B cell (primary cell): ENCODE results near the gene IGF1R. TPM values are rescaled to one million over a fixed set of nuclear protein-coding genes. Genes with fewer than 3 reads are reported as not detected.

Source experiments
- ATAC-seq: fragments of 200-7000 bp; cut with Tn5 transposase; one replicate; pipeline ENCODE4 v1.10.0; 2021; ENCODE audit warnings: low read depth, mild to moderate bottlenecking, moderate number of reproducible peaks, moderate library complexity
- CTCF ChIA-PET: fragments of 350-600 bp; sonication (Branson Sonifier 250); formaldehyde crosslinking; loops from one replicate; lab custom pipeline; 2021; ENCODE audit warnings: antibody characterized with exemption, inconsistent platforms; lab: Charles Lee
- POLR2A ChIA-PET: fragments of 350-600 bp; sonication (Branson Sonifier 250); formaldehyde crosslinking; loops from one replicate; lab custom pipeline; 2021; ENCODE audit warnings: antibody characterized with exemption; lab: Charles Lee
- DNase-seq: peaks from one replicate; pipeline ENCODE4 v3.0.0; 2013
- H2AFZ ChIP-seq: 2 replicates; pipeline ENCODE4 v1.6.1; 2012; ENCODE audit warnings: mild to moderate bottlenecking, low read depth, low read length; ENCODE audit not compliant: insufficient read depth, poor library complexity, severe bottlenecking
- H3K27ac ChIP-seq, 2 donors: 1 replicate in 1 of 2; 2 replicates in 1 of 2; pipeline ENCODE4 v1.5.1; 2012 to 2013; ENCODE audit warnings: low read length in 2 of 2, mild to moderate bottlenecking in 2 of 2, moderate library complexity in 1 of 2
- H3K27me3 ChIP-seq, 4 experiments: fragments of 200-600 bp in 1 of 4; sonication (generic) in 1 of 4; replicated peaks in 1 of 4; 1 replicate in 2 of 4; 2 replicates in 2 of 4; pipeline versions ENCODE4 v1.6.1 to v1.7.0; 2013 to 2016; ENCODE audit warnings: low read length in 3 of 4, mild to moderate bottlenecking in 2 of 4, mixed read lengths in 1 of 4, moderate library complexity in 1 of 4; ENCODE audit not compliant: insufficient read depth in 4 of 4, control insufficient read depth in 3 of 4; ENCODE audit errors: control extremely low read depth in 1 of 4
- H3K36me3 ChIP-seq, 2 experiments: replicated peaks in 1 of 2; 1 replicate in 1 of 2; 2 replicates in 1 of 2; pipeline versions ENCODE4 v1.6.1 to v1.7.1; 2013; ENCODE audit warnings: low read length in 1 of 2; ENCODE audit not compliant: insufficient read depth in 2 of 2, control insufficient read depth in 1 of 2; ENCODE audit errors: control extremely low read depth in 1 of 2, extremely low read depth in 1 of 2
- H3K4me1 ChIP-seq, 2 donors: fragments of 200-600 bp in 1 of 2; sonication (generic) in 1 of 2; 1 replicate in 1 of 2; 2 replicates in 1 of 2; pipeline versions ENCODE4 v1.5.1 to v1.6.1; 2013 to 2017; ENCODE audit warnings: low read length in 2 of 2; ENCODE audit not compliant: control insufficient read depth in 2 of 2, insufficient read depth in 2 of 2
- H3K4me2 ChIP-seq: replicated peaks from 2 replicates; pipeline ENCODE3; 2012; ENCODE audit warnings: mild to moderate bottlenecking, low read depth, low read length; ENCODE audit not compliant: poor library complexity, severe bottlenecking
- H3K4me3 ChIP-seq, 5 experiments: fragments of 200-600 bp in 1 of 5; sonication (generic) in 1 of 5; 1 replicate in 3 of 5; 2 replicates in 2 of 5; pipeline versions ENCODE4 v1.5.1 to v1.7.0; 2011 to 2016; ENCODE audit warnings: low read length in 4 of 5, mild to moderate bottlenecking in 4 of 5, low read depth in 2 of 5, control low read depth in 1 of 5, moderate library complexity in 1 of 5; ENCODE audit not compliant: insufficient read depth in 1 of 5; ENCODE audit errors: control extremely low read depth in 1 of 5, extremely low read depth in 1 of 5
- H3K79me2 ChIP-seq: fragments of 200-600 bp; sonication (generic); one replicate; pipeline ENCODE4 v1.6.0; 2016; ENCODE audit warnings: low read length; ENCODE audit not compliant: control insufficient read depth, insufficient read depth
- H3K9ac ChIP-seq: fragments of 200-600 bp; sonication (generic); 2 replicates; pipeline ENCODE4 v1.6.1; 2017; ENCODE audit warnings: mild to moderate bottlenecking, low read length, moderate library complexity
- H3K9me3 ChIP-seq, 3 donors: one replicate each; pipeline versions ENCODE4 v1.6.1 to v1.7.1; 2013; ENCODE audit warnings: low read length in 2 of 3; ENCODE audit not compliant: control insufficient read depth in 2 of 3, insufficient read depth in 1 of 3; ENCODE audit errors: control extremely low read depth in 1 of 3
- H4K20me1 ChIP-seq: 2 replicates; pipeline ENCODE4 v1.6.0; 2012; ENCODE audit warnings: mild to moderate bottlenecking, low read length; ENCODE audit not compliant: insufficient read depth, control insufficient read depth, poor library complexity, severe bottlenecking
- H3K27ac Mint-ChIP-seq: one replicate; pipeline ENCODE4 v1.8.0; 2021; ENCODE audit warnings: mixed read lengths
- H3K27me3 Mint-ChIP-seq: one replicate; pipeline ENCODE4 v1.8.0; 2021; ENCODE audit warnings: mixed read lengths
- H3K4me1 Mint-ChIP-seq: one replicate; pipeline ENCODE4 v1.8.0; 2021; ENCODE audit warnings: mixed read lengths
- H3K4me3 Mint-ChIP-seq: one replicate; pipeline ENCODE4 v1.8.0; 2021; ENCODE audit warnings: mixed read lengths
- H3K9me3 Mint-ChIP-seq: one replicate; pipeline ENCODE4 v1.8.0; 2022; ENCODE audit warnings: mixed read lengths; ENCODE audit not compliant: insufficient read depth
- CTCF ChIP-seq: fragments of 200-600 bp; IDR thresholded peaks from one replicate; pipeline ENCODE4 v1.8.0; 2022; ENCODE audit warnings: antibody characterized with exemption, mild to moderate bottlenecking
- EZH2 ChIP-seq: IDR thresholded peaks from 2 replicates; pipeline ENCODE4 v1.6.1; 2012; ENCODE audit warnings: borderline replicate concordance, low read depth, mild to moderate bottlenecking, moderate library complexity, low read length; ENCODE audit not compliant: insufficient read depth, poor library complexity, severe bottlenecking
- WGBS: methylation state at CpG from one replicate; pipeline ENCODE4 v1.1.5; 2013; ENCODE audit warnings: missing lambda C conversion rate; ENCODE audit not compliant: insufficient coverage; 5-methylcytosine and 5-hydroxymethylcytosine counted together
- intact Hi-C: fragments of 100-400 bp; cut with micrococcal nuclease; formaldehyde crosslinking; loops from one replicate; pipeline ENCODE4 v1.10.0; 2022
- polyA plus RNA-seq: library from polyadenylated mRNA; depleted of rRNA; stranded (reverse); fragments of >200 nt; gene quantifications from 2 replicates; pipeline ENCODE4 v1.2.3, GENCODE V29; 2012
- total RNA-seq, 2 donors: library from RNA; stranded (reverse); fragments of 120-200 nt in 1 of 2; gene quantifications; 1 replicate in 1 of 2; 2 replicates in 1 of 2; pipeline versions ENCODE4 v1.2.3 to v1.2.4, GENCODE V29; 2013 to 2022

Gene IGF1R
- total and polyA plus RNA-seq, 2 donors (not counting 1 experiment from before 2014, with no cell fraction given): 5.4 to 23.1 TPM

GRCh38 chr15:98873441-98874218 is 225.3 kb downstream of the IGF1R start:
- 9% methylated on average over 8 of the region's 12 CpGs for WGBS
- Histone ChIP-seq H3K79me2 (no peaks in the 10 kb centered on the region), H3K27me3 (no peaks in the 10 kb centered on the region), H3K9ac (no peak overlapping the region), H4K20me1 (no peaks in the 10 kb centered on the region), H2AFZ (no peak overlapping the region), H3K4me1 (peaks cover 6 to 7% of the 10 kb centered on the region in 2 donors), H3K9me3 (no peaks in the 10 kb centered on the region), H3K4me2 (peak overlapping the region; percentile 24), H3K36me3 (no peaks in the 10 kb centered on the region), H3K4me3 (peak overlapping the region in 1 of 5 experiments; percentile 2), H3K27ac (no peak overlapping the region)
- Mint-ChIP-seq H3K27ac (no peak overlapping the region), H3K27me3 (peaks cover 27% of the 10 kb centered on the region), H3K4me1 (peaks cover 11% of the 10 kb centered on the region), H3K4me3 (no peak overlapping the region), H3K9me3 (no peaks in the 10 kb centered on the region)
- intact Hi-C loops: no loop called here
- ATAC-seq (no peak), DNase-seq (peak; percentile 10)
- no peak for TF ChIP-seq CTCF
- no peak for TF ChIP-seq EZH2
- CTCF ChIA-PET: interaction anchor here (1.3 to 2.2 kb wide), 3 partner anchors 8 to 95 kb away, joined by 3 to 7 read pairs (median 5); no protein-coding TSS in a partner anchor
- POLR2A ChIA-PET: no interaction called here

- H3K27ac Mint-ChIP-seq: no peak overlapping the region
- H3K9me3 Mint-ChIP-seq: no peaks in the 10 kb centered on the region
Observed at GRCh38 chr15:98874370-98874769, 226.0 kb downstream of the IGF1R start.

More at GRCh38 chr15:98874370-98874769, 226.0 kb downstream of the IGF1R start:
- 100% methylated on average over 1 of the region's 7 CpGs for WGBS
- Histone ChIP-seq H3K4me1 (peaks cover 6 to 7% of the 10 kb centered on the region in 2 donors), H2AFZ (no peak overlapping the region), H3K27ac (no peak overlapping the region), H4K20me1 (no peaks in the 10 kb centered on the region), H3K4me3 (peak overlapping the region in 1 of 5 experiments; percentile 2), H3K9ac (no peak overlapping the region), H3K79me2 (no peaks in the 10 kb centered on the region), H3K36me3 (no peaks in the 10 kb centered on the region), H3K4me2 (no peak overlapping the region), H3K27me3 (no peaks in the 10 kb centered on the region), H3K9me3 (no peaks in the 10 kb centered on the region)
- ChIA-PET POLR2A (no interaction called here), CTCF (interaction anchor here (0.6 to 1.3 kb wide), 2 partner anchors 11 to 95 kb away, joined by 3 read pairs; no protein-coding TSS in a partner anchor)
- ATAC-seq (no peak), DNase-seq (no peak)
- intact Hi-C loops: no loop called here
- H3K4me3 Mint-ChIP-seq: no peak overlapping the region
- TF ChIP-seq CTCF (no peak), EZH2 (no peak)
- H3K4me1 Mint-ChIP-seq: peaks cover 11% of the 10 kb centered on the region
- H3K27me3 Mint-ChIP-seq: peaks cover 27% of the 10 kb centered on the region
